WTC11 (cell line): ENCODE measurements around the gene MACROD2. TPM values are rescaled to one million over a fixed set of nuclear protein-coding genes. Genes with fewer than 3 reads are reported as not detected.

Experiments
- ATAC-seq: fragments of 200-7000 bp; cut with Tn5 transposase; 2 replicates; pipeline ENCODE4 v1.10.0; 2021; ENCODE audit warnings: mild to moderate bottlenecking, moderate library complexity
- CTCF ChIA-PET: fragments of 300-600 bp; sonication (Branson Sonifier 250); formaldehyde crosslinking; loops from one replicate; lab custom pipeline; 2021; ENCODE audit warnings: antibody characterized with exemption; lab: Charles Lee
- POLR2A ChIA-PET: fragments of 350-600 bp; sonication (Branson Sonifier 250); formaldehyde crosslinking; loops from one replicate; lab custom pipeline; 2021; ENCODE audit warnings: antibody characterized with exemption; lab: Charles Lee
- DNase-seq: peaks from one replicate; pipeline ENCODE4 v3.0.0; 2021; ENCODE audit warnings: low spot score
- H3K27ac Mint-ChIP-seq: 2 replicates; pipeline ENCODE4 v1.8.0; 2021; ENCODE audit warnings: mixed read lengths
- H3K27me3 Mint-ChIP-seq: 2 replicates; pipeline ENCODE4 v1.8.0; 2021; ENCODE audit warnings: low read depth, mild to moderate bottlenecking, moderate library complexity, mixed read lengths
- H3K36me3 Mint-ChIP-seq: 2 replicates; pipeline ENCODE4 v1.8.0; 2021; ENCODE audit warnings: mixed read lengths
- H3K4me1 Mint-ChIP-seq: 2 replicates; pipeline ENCODE4 v1.8.0; 2022; ENCODE audit warnings: mixed read lengths
- H3K4me3 Mint-ChIP-seq: 2 replicates; pipeline ENCODE4 v1.8.0; 2021; ENCODE audit warnings: mild to moderate bottlenecking, moderate library complexity, mixed read lengths
- H3K9me3 Mint-ChIP-seq: 2 replicates; pipeline ENCODE4 v1.8.0; 2021; ENCODE audit warnings: mixed read lengths
- CREM ChIP-seq: sonication (generic); formaldehyde crosslinking; IDR thresholded peaks from 2 replicates; pipeline ENCODE4 v1.8.1; 2022; ENCODE audit warnings: mild to moderate bottlenecking, missing genetic modification reagents, moderate library complexity
- E2F1 ChIP-seq: sonication (generic); formaldehyde crosslinking; IDR thresholded peaks from 2 replicates; pipeline ENCODE4 v1.8.0; 2022; ENCODE audit warnings: mild to moderate bottlenecking, missing genetic modification reagents
- ERG ChIP-seq: fragments of 250-450 bp; sonication (Bioruptor Pico); IDR thresholded peaks from 2 replicates; pipeline ENCODE4 v1.8.0; 2021; ENCODE audit warnings: mild to moderate bottlenecking
- FOXJ3 ChIP-seq: sonication (generic); formaldehyde crosslinking; IDR thresholded peaks from 2 replicates; pipeline ENCODE4 v1.9.0; 2021; ENCODE audit warnings: missing genetic modification reagents, mild to moderate bottlenecking, borderline replicate concordance
- HMGXB4 ChIP-seq: sonication (generic); formaldehyde crosslinking; IDR thresholded peaks from 2 replicates; pipeline ENCODE4 v1.8.1; 2023; ENCODE audit warnings: mild to moderate bottlenecking, moderate library complexity, missing genetic modification reagents
- KAT7 ChIP-seq: sonication (generic); formaldehyde crosslinking; IDR thresholded peaks from 2 replicates; pipeline ENCODE4 v1.8.1; 2023; ENCODE audit warnings: missing genetic modification reagents, mild to moderate bottlenecking, borderline replicate concordance
- NR2C2 ChIP-seq: sonication (generic); formaldehyde crosslinking; IDR thresholded peaks from 2 replicates; pipeline ENCODE4 v1.8.0; 2022; ENCODE audit warnings: mild to moderate bottlenecking, missing genetic modification reagents
- PRDM15 ChIP-seq: sonication (generic); formaldehyde crosslinking; IDR thresholded peaks from 2 replicates; pipeline ENCODE4 v1.8.0; 2022; ENCODE audit warnings: missing genetic modification reagents
- SMAD3 ChIP-seq: sonication (generic); formaldehyde crosslinking; IDR thresholded peaks from 2 replicates; pipeline ENCODE4 v1.8.0; 2022; ENCODE audit warnings: missing genetic modification reagents, mild to moderate bottlenecking, borderline replicate concordance
- TEAD1 ChIP-seq: sonication (generic); formaldehyde crosslinking; IDR thresholded peaks from 2 replicates; pipeline ENCODE4 v1.8.0; 2022; ENCODE audit warnings: mild to moderate bottlenecking, missing genetic modification reagents
- ZBTB21 ChIP-seq: sonication (generic); formaldehyde crosslinking; IDR thresholded peaks from 2 replicates; pipeline ENCODE4 v1.8.1; 2023; ENCODE audit warnings: mild to moderate bottlenecking, missing genetic modification reagents, borderline replicate concordance
- ZMAT4 ChIP-seq: fragments of 250-450 bp; sonication (Bioruptor Pico); IDR thresholded peaks from 2 replicates; pipeline ENCODE4 v1.9.0; 2021; ENCODE audit warnings: mild to moderate bottlenecking
- ZNF121 ChIP-seq: sonication (generic); formaldehyde crosslinking; IDR thresholded peaks from 2 replicates; pipeline ENCODE4 v1.8.0; 2023; ENCODE audit warnings: missing genetic modification reagents
- ZNF232 ChIP-seq: sonication (generic); formaldehyde crosslinking; IDR thresholded peaks from 2 replicates; pipeline ENCODE4 v1.8.0; 2022; ENCODE audit warnings: mild to moderate bottlenecking, missing genetic modification reagents
- ZNF317 ChIP-seq: sonication (generic); formaldehyde crosslinking; IDR thresholded peaks from 2 replicates; pipeline ENCODE4 v1.8.1; 2023; ENCODE audit warnings: low read depth, mild to moderate bottlenecking, moderate library complexity, missing genetic modification reagents, borderline replicate concordance
- ZNF396 ChIP-seq: fragments of 250-450 bp; sonication (Bioruptor Pico); IDR thresholded peaks from 2 replicates; pipeline ENCODE4 v1.8.0; 2021; ENCODE audit warnings: mild to moderate bottlenecking, moderate library complexity, borderline replicate concordance
- ZNF423 ChIP-seq: fragments of 250-450 bp; sonication (Bioruptor Pico); IDR thresholded peaks from 2 replicates; pipeline ENCODE4 v2.1.2; 2022; ENCODE audit warnings: mild to moderate bottlenecking, moderate library complexity
- total RNA-seq: library from RNA; stranded (reverse); gene quantifications from 3 replicates; pipeline ENCODE4 v1.2.3, GENCODE V29; 2021
- TF ChIP-seq, protein P1 (sequence below): sonication (generic); formaldehyde crosslinking; IDR thresholded peaks from 2 replicates; pipeline ENCODE4 v1.8.1; 2023; ENCODE audit warnings: mild to moderate bottlenecking, missing genetic modification reagents
- TF ChIP-seq, protein P2 (sequence below): fragments of 250-450 bp; sonication (Bioruptor Pico); IDR thresholded peaks from 2 replicates; pipeline ENCODE4 v1.9.0; 2021; ENCODE audit warnings: moderate library complexity, mild to moderate bottlenecking, inconsistent platforms, borderline replicate concordance
- TF ChIP-seq, protein P3 (sequence below): sonication (generic); formaldehyde crosslinking; IDR thresholded peaks from 2 replicates; pipeline ENCODE4 v1.8.0; 2022; ENCODE audit warnings: mild to moderate bottlenecking, missing genetic modification reagents
- TF ChIP-seq, protein P4 (sequence below): sonication (generic); formaldehyde crosslinking; IDR thresholded peaks from 2 replicates; pipeline ENCODE4 v1.8.0; 2022; ENCODE audit warnings: mild to moderate bottlenecking, missing genetic modification reagents

The MACROD2 gene
- total RNA-seq, 1 experiment from 2014 or later, result 4.1 TPM

- TF ChIP-seq, protein P1, sequence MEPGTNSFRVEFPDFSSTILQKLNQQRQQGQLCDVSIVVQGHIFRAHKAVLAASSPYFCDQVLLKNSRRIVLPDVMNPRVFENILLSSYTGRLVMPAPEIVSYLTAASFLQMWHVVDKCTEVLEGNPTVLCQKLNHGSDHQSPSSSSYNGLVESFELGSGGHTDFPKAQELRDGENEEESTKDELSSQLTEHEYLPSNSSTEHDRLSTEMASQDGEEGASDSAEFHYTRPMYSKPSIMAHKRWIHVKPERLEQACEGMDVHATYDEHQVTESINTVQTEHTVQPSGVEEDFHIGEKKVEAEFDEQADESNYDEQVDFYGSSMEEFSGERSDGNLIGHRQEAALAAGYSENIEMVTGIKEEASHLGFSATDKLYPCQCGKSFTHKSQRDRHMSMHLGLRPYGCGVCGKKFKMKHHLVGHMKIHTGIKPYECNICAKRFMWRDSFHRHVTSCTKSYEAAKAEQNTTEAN (CRISPR knock-in tag), result no peak
These were observed 711.2 kb downstream of the MACROD2 start (continued) for GRCh38 chr20:14706555-14706954.

GRCh38 chr20:14707026-14707680 is 711.8 kb downstream of the MACROD2 start:
- Mint-ChIP-seq H3K27ac (no peak overlapping the region), H3K36me3 (no peaks in the 10 kb centered on the region), H3K4me1 (peaks cover 32% of the 10 kb centered on the region), H3K9me3 (no peaks in the 10 kb centered on the region; the same call in 1 of the 2 replicates), H3K4me3 (no peak overlapping the region), H3K27me3 (no peaks in the 10 kb centered on the region)
- CTCF ChIA-PET, result no interaction called here
- no peak for DNase-seq
- TF ChIP-seq, protein P2, sequence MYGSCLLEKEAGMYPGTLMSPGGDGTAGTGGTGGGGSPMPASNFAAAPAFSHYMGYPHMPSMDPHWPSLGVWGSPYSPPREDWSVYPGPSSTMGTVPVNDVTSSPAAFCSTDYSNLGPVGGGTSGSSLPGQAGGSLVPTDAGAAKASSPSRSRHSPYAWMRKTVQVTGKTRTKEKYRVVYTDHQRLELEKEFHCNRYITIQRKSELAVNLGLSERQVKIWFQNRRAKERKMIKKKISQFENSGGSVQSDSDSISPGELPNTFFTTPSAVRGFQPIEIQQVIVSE, result no peak
- TF ChIP-seq ZMAT4, result no peak
- no peak for TF ChIP-seq HMGXB4 (CRISPR knock-in tag)
- no peak for TF ChIP-seq SMAD3 (CRISPR knock-in tag)
- TF ChIP-seq ZNF396 (CRISPR knock-in tag), result no peak
- TF ChIP-seq KAT7, result no peak
- TF ChIP-seq ZNF317 (CRISPR knock-in tag), result no peak
- TF ChIP-seq CREM (CRISPR knock-in tag), result no peak
- no peak for TF ChIP-seq ZBTB21 (CRISPR knock-in tag)
- TF ChIP-seq ZNF423 (CRISPR knock-in tag), result no peak
- TF ChIP-seq TEAD1 (CRISPR knock-in tag), result no peak
- no peak for TF ChIP-seq ERG
- TF ChIP-seq ZNF121, result no peak
- TF ChIP-seq PRDM15, result no peak
- TF ChIP-seq NR2C2 (CRISPR knock-in tag), result no peak
- no peak for TF ChIP-seq ZNF232 (CRISPR knock-in tag)
- TF ChIP-seq, protein P3, sequence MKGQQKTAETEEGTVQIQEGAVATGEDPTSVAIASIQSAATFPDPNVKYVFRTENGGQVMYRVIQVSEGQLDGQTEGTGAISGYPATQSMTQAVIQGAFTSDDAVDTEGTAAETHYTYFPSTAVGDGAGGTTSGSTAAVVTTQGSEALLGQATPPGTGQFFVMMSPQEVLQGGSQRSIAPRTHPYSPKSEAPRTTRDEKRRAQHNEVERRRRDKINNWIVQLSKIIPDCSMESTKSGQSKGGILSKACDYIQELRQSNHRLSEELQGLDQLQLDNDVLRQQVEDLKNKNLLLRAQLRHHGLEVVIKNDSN, result no peak
- TF ChIP-seq, protein P4, sequence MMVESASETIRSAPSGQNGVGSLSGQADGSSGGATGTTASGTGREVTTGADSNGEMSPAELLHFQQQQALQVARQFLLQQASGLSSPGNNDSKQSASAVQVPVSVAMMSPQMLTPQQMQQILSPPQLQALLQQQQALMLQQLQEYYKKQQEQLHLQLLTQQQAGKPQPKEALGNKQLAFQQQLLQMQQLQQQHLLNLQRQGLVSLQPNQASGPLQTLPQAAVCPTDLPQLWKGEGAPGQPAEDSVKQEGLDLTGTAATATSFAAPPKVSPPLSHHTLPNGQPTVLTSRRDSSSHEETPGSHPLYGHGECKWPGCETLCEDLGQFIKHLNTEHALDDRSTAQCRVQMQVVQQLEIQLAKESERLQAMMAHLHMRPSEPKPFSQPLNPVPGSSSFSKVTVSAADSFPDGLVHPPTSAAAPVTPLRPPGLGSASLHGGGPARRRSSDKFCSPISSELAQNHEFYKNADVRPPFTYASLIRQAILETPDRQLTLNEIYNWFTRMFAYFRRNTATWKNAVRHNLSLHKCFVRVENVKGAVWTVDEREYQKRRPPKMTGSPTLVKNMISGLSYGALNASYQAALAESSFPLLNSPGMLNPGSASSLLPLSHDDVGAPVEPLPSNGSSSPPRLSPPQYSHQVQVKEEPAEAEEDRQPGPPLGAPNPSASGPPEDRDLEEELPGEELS (CRISPR knock-in tag), result no peak
- TF ChIP-seq FOXJ3, result no peak
- TF ChIP-seq E2F1 (CRISPR knock-in tag), result no peak
- ATAC-seq, result no peak
- POLR2A ChIA-PET, result no interaction called here
